ENCODE results near the gene SEZ6.

DNA sequence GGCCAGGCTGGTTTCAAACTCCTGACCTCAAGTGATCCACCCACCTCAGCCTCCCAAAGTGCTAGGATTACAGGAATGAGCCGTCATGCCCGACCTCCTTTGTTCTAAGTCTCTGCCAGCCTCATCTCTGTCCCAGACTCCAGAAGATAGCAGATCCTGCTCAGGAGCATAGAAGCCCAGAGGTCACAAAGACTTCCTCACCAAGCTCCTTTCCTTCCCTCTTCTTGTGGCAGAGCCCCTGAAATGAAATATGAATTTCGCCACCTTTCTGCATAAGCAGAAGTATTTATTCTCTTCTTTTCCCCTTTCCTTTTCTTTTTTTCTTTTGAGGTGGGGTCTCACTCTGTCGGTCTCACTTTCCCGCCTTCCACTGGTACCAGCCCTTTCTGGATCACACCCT lies 25.7 kb upstream of the SEZ6 start:
- TF ChIP-seq EZH2 (IDR thresholded peaks at IDR 0.05; ENCODE audit: borderline replicate concordance, insufficient read depth, low read depth, low read length, poor library complexity, severe bottlenecking): no peak
- TF ChIP-seq, protein P1, sequence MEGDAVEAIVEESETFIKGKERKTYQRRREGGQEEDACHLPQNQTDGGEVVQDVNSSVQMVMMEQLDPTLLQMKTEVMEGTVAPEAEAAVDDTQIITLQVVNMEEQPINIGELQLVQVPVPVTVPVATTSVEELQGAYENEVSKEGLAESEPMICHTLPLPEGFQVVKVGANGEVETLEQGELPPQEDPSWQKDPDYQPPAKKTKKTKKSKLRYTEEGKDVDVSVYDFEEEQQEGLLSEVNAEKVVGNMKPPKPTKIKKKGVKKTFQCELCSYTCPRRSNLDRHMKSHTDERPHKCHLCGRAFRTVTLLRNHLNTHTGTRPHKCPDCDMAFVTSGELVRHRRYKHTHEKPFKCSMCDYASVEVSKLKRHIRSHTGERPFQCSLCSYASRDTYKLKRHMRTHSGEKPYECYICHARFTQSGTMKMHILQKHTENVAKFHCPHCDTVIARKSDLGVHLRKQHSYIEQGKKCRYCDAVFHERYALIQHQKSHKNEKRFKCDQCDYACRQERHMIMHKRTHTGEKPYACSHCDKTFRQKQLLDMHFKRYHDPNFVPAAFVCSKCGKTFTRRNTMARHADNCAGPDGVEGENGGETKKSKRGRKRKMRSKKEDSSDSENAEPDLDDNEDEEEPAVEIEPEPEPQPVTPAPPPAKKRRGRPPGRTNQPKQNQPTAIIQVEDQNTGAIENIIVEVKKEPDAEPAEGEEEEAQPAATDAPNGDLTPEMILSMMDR (IDR thresholded peaks at IDR 0.05): no peak
